HepG2 (cell line): ENCODE measurements around the gene FOLR3. TPM values are rescaled to one million over a fixed set of nuclear protein-coding genes. Genes with fewer than 3 reads are reported as not detected.

Experiments
- ATAC-seq: fragments of 200-7000 bp; cut with Tn5 transposase; 3 replicates; pipeline ENCODE4 v1.9.1; 2020; ENCODE audit warnings: mild to moderate bottlenecking, moderate library complexity
- BruUV-seq: library from RNA; stranded (reverse); fragments of 400-500 nt; replicated peaks from 2 replicates; lab custom pipeline; 2021; lab: Mats Ljungman, UMichigan
- CTCF ChIA-PET: fragments of 300-600 bp; formaldehyde crosslinking; extraction: SDS; loops from one replicate; lab custom pipeline; 2021; ENCODE audit warnings: low total read pairs, inconsistent platforms, low intra/inter-chr PET ratio; lab: Yijun Ruan, JAX
- POLR2A ChIA-PET: fragments of 350-600 bp; sonication (Branson Sonifier 250); formaldehyde crosslinking; loops from one replicate; lab custom pipeline; 2020; ENCODE audit warnings: antibody characterized with exemption, inconsistent platforms; lab: Yijun Ruan, JAX
- DNase-seq: peaks from one replicate; pipeline ENCODE4 v3.0.0-alpha.2; 2015; ENCODE audit warnings: low spot score
- FAIRE-seq: peaks from 3 replicates; lab custom pipeline; 2011; peaks lifted over from hg19 to GRCh38; lab: Jason Lieb, UNC
- H2AFZ ChIP-seq: one replicate; pipeline ENCODE4 v1.6.1; 2011; ENCODE audit warnings: low read length, inconsistent platforms
- H3K27ac ChIP-seq: fragments of 300-600 bp; 3 replicates; pipeline ENCODE4 v1.8.0; 2011; ENCODE audit warnings: mixed run types, mild to moderate bottlenecking, mixed read lengths, low read length, inconsistent platforms; ENCODE audit not compliant: insufficient read depth; ENCODE audit errors: extremely low read length
- H3K27me3 ChIP-seq, 2 experiments: fragments of 200-600 bp in 1 of 2; 2 replicates in 1 of 2; 3 replicates in 1 of 2; pipeline versions ENCODE4 v1.6.0 to v1.8.0; 2011; ENCODE audit warnings: low read length in 2 of 2, mild to moderate bottlenecking in 2 of 2, moderate library complexity in 2 of 2, inconsistent platforms in 1 of 2; ENCODE audit not compliant: insufficient read depth in 2 of 2, control insufficient read depth in 1 of 2
- H3K36me3 ChIP-seq, 2 experiments: fragments of 200-600 bp in 1 of 2; replicated peaks in 1 of 2; 2 replicates in 1 of 2; 3 replicates in 1 of 2; pipeline versions ENCODE4 v1.5.1 to v1.8.0; 2011; ENCODE audit warnings: low read length in 2 of 2, inconsistent platforms in 1 of 2; ENCODE audit not compliant: insufficient read depth in 2 of 2, control insufficient read depth in 1 of 2
- H3K4me1 ChIP-seq: 2 replicates; pipeline ENCODE4 v1.5.1; 2012; ENCODE audit warnings: low read length, inconsistent platforms; ENCODE audit not compliant: insufficient read depth
- H3K4me2 ChIP-seq: 2 replicates; pipeline ENCODE4 v1.6.0; 2011; ENCODE audit warnings: low read depth, low read length, inconsistent platforms
- H3K4me3 ChIP-seq, 3 experiments: fragments of 200-600 bp in 1 of 3; sonication (generic), shearing (Covaris generic) in 1 of 3; replicated peaks in 1 of 3; 2 replicates each; pipeline ENCODE4 v1.5.1; 2011 to 2016; ENCODE audit warnings: low read length in 3 of 3, inconsistent platforms in 2 of 3, low read depth in 2 of 3, mild to moderate bottlenecking in 2 of 3, control low read depth in 1 of 3, mixed read lengths in 1 of 3; ENCODE audit not compliant: insufficient read depth in 1 of 3
- H3K79me2 ChIP-seq: one replicate; pipeline ENCODE4 v1.6.1; 2011; ENCODE audit warnings: low read length, inconsistent platforms; ENCODE audit not compliant: insufficient read depth
- H3K9ac ChIP-seq: 2 replicates; pipeline ENCODE4 v1.6.0; 2011; ENCODE audit warnings: mild to moderate bottlenecking, low read depth, low read length, inconsistent platforms; ENCODE audit not compliant: insufficient read depth
- H3K9me3 ChIP-seq: 2 replicates; pipeline ENCODE4 v1.5.1; 2012; ENCODE audit warnings: mild to moderate bottlenecking, low read length
- H4K20me1 ChIP-seq: 2 replicates; pipeline ENCODE4 v1.6.0; 2011; ENCODE audit warnings: inconsistent platforms, mild to moderate bottlenecking, low read length, moderate library complexity; ENCODE audit not compliant: insufficient read depth
- CCAR2 ChIP-seq: fragments of 200-400 bp; formaldehyde crosslinking; optimal IDR thresholded peaks from 2 replicates; pipeline ENCODE3; 2018; ENCODE audit warnings: low read depth, mild to moderate bottlenecking, low read length, moderate library complexity
- GZF1 ChIP-seq: sonication (generic); formaldehyde crosslinking; IDR thresholded peaks from 2 replicates; pipeline ENCODE4 v1.5.1; 2020; ENCODE audit warnings: mild to moderate bottlenecking, missing genetic modification reagents
- HOXA9 ChIP-seq: sonication (generic); formaldehyde crosslinking; IDR thresholded peaks from 2 replicates; pipeline ENCODE4 v1.8.1; 2022; ENCODE audit warnings: missing genetic modification reagents, mild to moderate bottlenecking, moderate library complexity, borderline replicate concordance
- KLF12 ChIP-seq: sonication (generic); formaldehyde crosslinking; IDR thresholded peaks from 2 replicates; pipeline ENCODE4 v1.4.0; 2020; ENCODE audit warnings: missing genetic modification reagents, borderline replicate concordance
- MYPOP ChIP-seq: sonication (generic); formaldehyde crosslinking; IDR thresholded peaks from 2 replicates; pipeline ENCODE4 v1.8.1; 2023; ENCODE audit warnings: mild to moderate bottlenecking, moderate library complexity, missing genetic modification reagents
- PCBP2 ChIP-seq: fragments of 200-400 bp; formaldehyde crosslinking; optimal IDR thresholded peaks from 2 replicates; pipeline ENCODE3; 2018; ENCODE audit warnings: low read length, low read depth; ENCODE audit not compliant: poor library complexity, severe bottlenecking
- RFX3 ChIP-seq: IDR thresholded peaks from 2 replicates; pipeline ENCODE4 v1.6.1; 2016; ENCODE audit warnings: missing biosample characterization, missing genetic modification reagents
- SOX5 ChIP-seq: IDR thresholded peaks from 2 replicates; pipeline ENCODE4 v1.6.1; 2016; ENCODE audit warnings: borderline replicate concordance
- ZNF547 ChIP-seq: sonication (generic); formaldehyde crosslinking; IDR thresholded peaks from 2 replicates; pipeline ENCODE4 v1.5.1; 2020; ENCODE audit warnings: mild to moderate bottlenecking, missing genetic modification reagents
- ZNF563 ChIP-seq: sonication (generic); formaldehyde crosslinking; IDR thresholded peaks from 2 replicates; pipeline ENCODE4 v1.8.0; 2022; ENCODE audit warnings: mild to moderate bottlenecking, moderate library complexity, missing genetic modification reagents
- WGBS: methylation state at CpG from one replicate; pipeline ENCODE4 v1.1.6; 2017; ENCODE audit warnings: low lambda C conversion rate; 5-methylcytosine and 5-hydroxymethylcytosine counted together
- in situ Hi-C: cut with HindIII; loops from 2 replicates; pipeline ENCODE4 v1.10.0; 2017; ENCODE audit warnings: low pct_unique_long_range_greater_than_20kb; ENCODE audit not compliant: extremely low pct_ligation_motif_present
- intact Hi-C: fragments of 100-400 bp; cut with micrococcal nuclease; formaldehyde crosslinking; loops from one replicate; pipeline ENCODE4 v1.10.0; 2022; ENCODE audit not compliant: unreplicated experiment
- polyA plus RNA-seq, 8 experiments: library from polyadenylated mRNA; depleted of rRNA in 3 of 8; stranded (reverse) in 7 of 8; unstranded in 1 of 8; fragments of >200 nt; fragmentation: Illumina TruSeq in 4 of 8; extraction: Trizol in 4 of 8; gene quantifications; 2 replicates each; pipeline versions ENCODE4 v1.2.1 to v1.2.3, GENCODE V29; 2011 to 2016; ENCODE audit warnings: low read depth in 4 of 8, missing spikeins in 1 of 8, mixed read lengths in 1 of 8; ENCODE audit not compliant: insufficient read depth in 1 of 8
- total RNA-seq, 5 experiments: library from RNA; depleted of rRNA; stranded (reverse); fragments of >200 nt; fragmentation: Illumina TruSeq; extraction: Trizol; gene quantifications; 2 replicates each; pipeline ENCODE4 v1.2.3, GENCODE V29; 2016; ENCODE audit warnings: low read depth in 1 of 5

The FOLR3 gene
- total and polyA plus RNA-seq, 2 of the 13 experiments (the other 11 are each of a cell fraction or from before 2014, with no cell fraction given) = not detected

GRCh38 chr11:72179049-72179803, 43.7 kb downstream of the FOLR3 start:
- no peak for FAIRE-seq

More at GRCh38 chr11:72179049-72179803, 43.7 kb downstream of the FOLR3 start:
- Histone ChIP-seq H3K79me2 (no peaks in the 10 kb centered on the region), H3K9ac (no peak overlapping the region), H3K9me3 (no peaks in the 10 kb centered on the region), H2AFZ (no peak overlapping the region), H3K36me3 (no peaks in the 10 kb centered on the region), H3K4me2 (no peak overlapping the region), H4K20me1 (no peaks in the 10 kb centered on the region), H3K4me1 (peaks cover 11% of the 10 kb centered on the region), H3K27me3 (no peaks in the 10 kb centered on the region; a peak in 1 of 5 replicates), H3K4me3 (no peak overlapping the region), H3K27ac (no peak overlapping the region)
- in situ Hi-C loops (no loop called here), intact Hi-C loops (no loop called here)
- DNase-seq (no peak), ATAC-seq (no peak)
- ChIA-PET POLR2A (no interaction called here), CTCF (no interaction called here)
- TF ChIP-seq ZNF547 (CRISPR knock-in tag) (no peak), MYPOP (CRISPR knock-in tag) (no peak), CCAR2 (no peak), SOX5 (CRISPR knock-in tag) (no peak), ZNF563 (CRISPR knock-in tag) (no peak), KLF12 (CRISPR knock-in tag) (no peak), RFX3 (no peak), GZF1 (no peak), PCBP2 (no peak), HOXA9 (no peak)
- WGBS = 42% methylated on average over 7 of the region's 7 CpGs
- no TSS peak for BruUV-seq
